GM19463 (cell line): ENCODE measurements around the gene KISS1R.
"Not testable (repeated sequence)": the region's sequence is repeated elsewhere in the genome, so short reads cannot be mapped to it uniquely, and the experiment has no call there.

Experiments used
- ATAC-seq: cut with Tn5 transposase; IDR thresholded peaks from one replicate; pipeline ENCODE4 v1.9.1; 2021; ENCODE audit warnings: mild to moderate bottlenecking, moderate library complexity; ENCODE audit not compliant: unreplicated experiment

The KISS1R gene

DNA sequence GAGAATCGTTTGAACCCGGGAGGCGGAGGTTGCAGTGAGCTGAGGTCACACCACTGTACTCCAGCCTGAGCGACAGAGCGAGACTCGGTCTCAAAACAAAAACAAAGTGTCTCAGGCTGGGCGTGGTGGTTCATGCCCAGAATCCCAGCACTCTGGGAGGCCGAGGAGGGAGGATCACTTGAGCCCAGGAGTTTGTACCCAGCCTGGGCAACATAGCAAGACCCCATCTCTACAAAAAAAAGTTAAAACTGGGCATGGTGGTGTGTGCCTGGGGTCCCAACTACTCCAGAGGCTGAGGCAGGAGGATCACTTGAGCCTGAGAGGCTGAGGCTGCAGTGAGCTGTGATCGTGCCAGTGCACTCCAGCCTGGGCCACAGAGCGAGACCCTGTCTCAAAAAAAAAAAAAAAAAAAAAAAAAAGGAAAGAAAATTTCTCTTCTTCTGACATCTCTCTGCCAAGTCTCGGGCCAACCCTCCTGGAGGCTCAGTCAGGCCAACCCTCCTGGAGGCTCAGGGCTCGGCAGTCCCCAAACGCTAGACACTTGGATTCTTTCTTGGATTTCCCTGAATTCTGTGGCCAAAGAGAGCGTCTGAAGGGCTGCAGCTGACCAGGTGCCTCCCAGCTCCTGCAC, 35.0 kb downstream of the KISS1R start:
- no peak for ATAC-seq

DNA sequence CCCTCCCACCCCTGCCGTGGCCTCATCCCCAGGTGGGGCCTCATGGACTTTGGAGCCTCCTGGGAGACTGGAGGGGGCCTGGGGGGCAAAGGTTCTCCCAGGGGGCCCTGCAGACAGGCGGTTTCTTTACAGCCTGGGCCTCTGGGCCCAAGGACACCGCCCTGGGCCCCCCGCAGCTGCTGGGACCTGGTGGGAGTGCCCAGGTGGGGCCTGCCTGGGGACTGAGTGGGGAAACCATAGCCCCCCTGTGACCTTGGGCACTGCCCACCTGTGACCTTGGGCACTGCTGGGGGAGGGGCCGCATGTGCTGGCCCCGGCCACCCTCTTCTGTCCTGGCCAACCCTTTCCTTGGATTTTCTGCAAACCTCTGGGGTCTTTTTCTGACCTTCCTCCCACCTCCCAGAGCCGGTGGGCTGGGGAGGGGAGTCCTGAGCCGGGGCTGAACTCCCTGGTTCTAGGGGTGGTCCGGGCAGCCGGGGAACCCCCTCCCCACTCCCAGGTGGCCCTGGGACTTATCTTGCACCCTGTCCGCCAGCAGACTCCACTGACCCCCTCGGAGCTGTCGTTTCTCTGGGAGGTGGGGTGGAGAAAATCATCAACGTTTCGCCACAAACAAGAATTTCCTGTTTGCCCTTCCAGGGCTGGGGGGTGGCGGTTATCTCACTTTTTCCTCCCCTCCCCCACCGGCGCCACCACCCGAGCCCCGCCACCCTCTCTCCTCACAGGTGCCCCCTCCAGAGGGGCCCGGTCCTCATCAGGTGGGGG, 35.7 kb downstream of the KISS1R start:
- ATAC-seq: no peak

DNA sequence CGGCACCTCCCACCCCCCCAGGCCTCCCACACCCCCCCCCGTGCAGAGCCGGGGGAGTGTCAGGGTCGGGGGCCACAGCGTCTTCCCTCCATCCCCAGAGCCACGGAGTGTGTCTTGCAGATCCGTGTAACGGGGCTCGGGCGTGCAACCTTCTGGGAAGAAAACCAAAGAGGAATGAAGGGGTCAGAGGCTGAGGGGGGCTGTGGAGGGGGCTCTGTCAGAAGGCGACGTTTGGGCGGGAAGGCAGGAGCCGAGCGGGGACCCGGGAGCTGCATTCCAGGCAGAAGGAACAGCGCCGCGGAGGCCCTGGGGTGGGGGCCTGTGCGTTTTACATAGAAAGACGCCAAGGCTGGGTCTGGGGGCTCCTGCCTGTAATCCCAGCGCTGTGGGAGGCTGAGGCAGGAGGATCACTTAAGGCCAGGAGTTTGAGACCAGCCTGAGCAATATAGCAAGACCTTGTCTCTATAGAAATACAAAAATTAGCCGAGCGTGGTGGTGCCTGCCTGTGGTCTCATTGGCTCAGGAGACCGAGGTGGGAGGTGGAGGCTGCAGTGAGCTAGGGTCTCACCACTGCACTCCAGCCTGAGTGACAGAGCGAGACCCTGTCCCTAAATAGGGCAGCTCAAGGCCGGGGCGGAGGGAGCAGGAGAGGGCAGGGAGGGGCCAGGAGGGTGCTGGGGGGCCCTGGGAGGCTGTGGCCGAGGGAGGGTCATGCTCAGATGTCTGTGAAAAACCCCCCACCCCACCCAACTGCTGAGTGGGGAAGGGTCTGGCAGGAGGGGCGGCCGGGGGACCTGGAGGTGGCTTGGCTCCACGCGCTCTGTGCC, 36.5 kb downstream of the KISS1R start:
- no peak for ATAC-seq

DNA sequence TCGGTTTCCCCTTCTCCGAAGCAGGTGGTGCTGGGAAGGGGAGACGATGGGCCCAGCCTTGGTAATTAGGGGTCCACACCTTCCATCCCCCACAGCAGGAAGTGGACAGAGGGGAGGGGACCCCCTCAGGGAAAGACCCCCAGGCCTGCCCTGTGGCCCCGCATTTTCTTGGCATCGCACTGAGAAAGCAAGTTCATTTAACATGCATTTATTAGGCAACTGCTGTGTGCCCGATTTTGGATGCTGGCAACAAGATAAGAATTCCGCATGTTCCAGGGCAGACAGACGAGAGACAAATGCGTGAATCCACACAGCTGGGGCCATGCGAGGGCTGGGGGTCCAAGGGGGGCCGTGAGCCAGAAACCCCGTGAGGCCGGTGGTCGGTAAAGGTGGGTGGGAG, 37.1 kb downstream of the KISS1R start:
- ATAC-seq: no peak

DNA sequence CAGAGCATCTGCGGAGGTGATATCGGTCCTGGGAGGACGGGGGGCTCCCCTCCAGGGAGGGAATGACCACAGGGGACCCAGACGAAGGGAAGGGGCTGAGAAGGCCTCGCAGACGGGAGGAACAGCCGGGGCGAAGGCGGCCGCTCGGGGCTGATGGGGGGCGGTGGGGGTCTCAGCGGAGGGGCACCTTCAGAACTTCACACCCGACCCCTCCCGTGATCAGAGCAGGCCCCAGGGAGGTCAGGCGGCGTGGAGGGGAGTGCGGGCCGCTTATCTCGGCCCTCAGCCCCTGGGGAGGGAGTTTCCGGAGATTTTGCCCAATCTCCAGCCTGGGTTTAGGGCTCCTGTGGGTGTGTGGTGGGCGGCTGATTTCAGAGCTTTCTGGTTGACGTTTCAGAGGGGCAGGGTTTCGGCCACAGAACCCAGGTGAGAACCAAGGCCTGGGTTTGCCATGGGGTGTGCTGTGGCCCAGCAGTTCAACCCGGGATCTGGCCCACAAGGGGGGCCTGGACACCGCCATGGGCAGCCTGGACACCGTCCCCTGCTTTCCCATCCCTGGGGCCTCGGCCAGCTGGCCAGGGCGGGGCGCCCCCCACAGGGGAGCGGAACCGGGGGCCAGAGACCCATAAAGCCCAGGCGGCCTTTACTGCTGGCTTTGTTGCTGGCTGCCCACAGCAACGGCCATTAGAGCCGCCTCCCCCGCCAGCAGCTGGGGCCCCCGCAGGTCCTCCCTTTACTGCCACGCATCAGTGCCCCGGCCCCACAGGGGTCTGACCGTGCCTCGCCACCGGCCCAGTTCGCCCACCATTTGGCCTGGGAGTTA, 37.8 kb downstream of the KISS1R start:
- ATAC-seq: no peak

DNA sequence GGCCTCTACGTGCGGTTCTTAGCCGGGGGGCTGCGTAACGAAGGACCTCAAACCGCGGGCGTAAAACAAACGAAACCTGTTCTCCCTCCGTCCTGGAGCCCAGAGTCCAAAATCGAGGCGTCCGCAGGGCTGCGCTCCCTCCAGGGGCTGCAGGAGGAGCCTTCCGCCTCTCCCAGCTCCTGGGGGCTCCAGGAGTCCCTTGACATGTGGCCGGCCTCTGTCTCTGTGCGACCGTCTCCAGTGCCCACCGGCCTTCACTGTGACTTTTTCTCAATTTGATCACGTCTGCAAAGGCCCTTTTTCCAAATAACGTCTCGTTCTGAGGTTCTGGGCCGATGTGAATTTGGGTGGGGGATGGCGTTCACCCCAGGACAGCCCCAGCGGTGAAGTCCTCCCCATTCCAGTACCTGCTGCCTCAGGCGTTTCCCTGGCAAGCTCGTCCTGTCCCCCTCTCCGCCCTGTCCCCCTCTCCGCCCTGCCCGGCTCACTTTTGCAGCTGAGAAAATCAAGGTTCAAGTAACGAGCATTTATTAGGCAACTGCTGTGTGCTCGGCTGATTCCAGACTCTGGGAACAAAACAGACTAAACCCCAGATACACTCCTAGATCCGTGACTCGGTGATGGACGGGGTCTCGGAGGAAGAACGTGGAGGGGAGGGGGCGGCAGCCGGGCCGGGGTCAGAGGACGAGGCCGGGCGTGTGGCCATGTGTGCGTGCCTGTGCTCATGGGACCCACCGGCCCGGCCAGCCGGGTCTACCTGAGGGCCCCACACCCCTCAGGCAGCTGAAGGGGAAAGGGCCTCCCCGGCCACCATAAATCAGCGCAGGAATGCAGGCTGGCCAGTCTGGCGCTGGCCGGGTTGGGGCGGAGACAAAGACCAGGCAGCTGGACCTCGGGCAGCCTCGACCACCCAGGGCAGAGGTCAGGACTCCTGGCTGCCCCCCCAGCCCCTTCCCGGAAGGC, 39.0 kb downstream of the KISS1R start:
- no peak for ATAC-seq

DNA sequence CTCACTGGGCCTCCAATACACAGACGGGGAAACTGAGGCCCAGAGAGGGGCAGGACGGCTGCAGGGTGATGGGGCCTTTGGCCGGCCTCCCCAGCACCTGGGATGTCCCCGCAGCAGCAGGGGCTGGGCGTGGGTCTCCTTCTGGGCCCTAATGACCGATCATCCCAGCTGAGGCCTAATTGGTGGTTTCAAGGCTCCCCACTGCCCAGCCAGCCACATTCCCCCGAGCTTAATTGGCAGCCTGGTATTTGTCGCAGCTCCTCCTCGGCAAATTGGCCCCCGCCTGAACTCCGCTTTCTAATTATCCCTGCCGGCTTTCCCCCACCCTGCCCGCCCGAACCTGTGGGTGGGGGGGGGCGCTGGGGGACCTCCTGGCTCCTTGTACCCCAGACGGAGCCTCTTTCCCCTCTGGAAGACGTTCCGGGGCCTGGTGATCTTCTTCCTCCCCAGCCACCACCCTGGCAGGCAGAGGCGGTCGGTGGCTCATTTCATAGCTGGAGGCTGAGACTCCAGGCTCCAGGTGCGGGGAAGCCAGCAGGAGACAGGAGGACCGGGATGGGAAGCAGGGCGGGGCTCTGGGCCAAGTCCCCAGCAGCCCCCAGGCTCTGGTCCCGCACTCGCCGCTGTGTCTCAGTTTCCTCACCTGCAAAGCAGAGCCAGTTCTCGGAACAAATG, 39.8 kb downstream of the KISS1R start:
- no peak for ATAC-seq

DNA sequence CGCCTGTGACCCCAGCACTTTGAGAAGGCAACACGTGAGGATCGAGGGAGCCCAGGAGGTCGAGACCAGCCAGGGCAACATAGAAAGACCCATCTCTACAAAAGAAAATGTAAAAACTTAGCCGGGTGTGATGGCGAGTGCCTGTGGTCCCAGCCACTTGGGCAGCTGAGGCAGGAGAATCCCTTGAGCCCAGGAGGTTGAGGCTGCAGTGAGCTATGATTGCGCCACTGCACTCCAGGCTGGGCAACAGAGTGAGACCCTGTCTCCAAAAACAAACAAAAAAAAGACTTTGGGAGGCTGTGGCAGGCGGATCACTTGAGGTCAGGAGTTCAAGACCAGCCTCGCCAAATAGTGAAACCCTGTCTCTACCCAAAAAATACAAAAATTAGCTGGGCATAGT, 40.4 kb downstream of the KISS1R start:
- ATAC-seq: not testable (repeated sequence)

DNA sequence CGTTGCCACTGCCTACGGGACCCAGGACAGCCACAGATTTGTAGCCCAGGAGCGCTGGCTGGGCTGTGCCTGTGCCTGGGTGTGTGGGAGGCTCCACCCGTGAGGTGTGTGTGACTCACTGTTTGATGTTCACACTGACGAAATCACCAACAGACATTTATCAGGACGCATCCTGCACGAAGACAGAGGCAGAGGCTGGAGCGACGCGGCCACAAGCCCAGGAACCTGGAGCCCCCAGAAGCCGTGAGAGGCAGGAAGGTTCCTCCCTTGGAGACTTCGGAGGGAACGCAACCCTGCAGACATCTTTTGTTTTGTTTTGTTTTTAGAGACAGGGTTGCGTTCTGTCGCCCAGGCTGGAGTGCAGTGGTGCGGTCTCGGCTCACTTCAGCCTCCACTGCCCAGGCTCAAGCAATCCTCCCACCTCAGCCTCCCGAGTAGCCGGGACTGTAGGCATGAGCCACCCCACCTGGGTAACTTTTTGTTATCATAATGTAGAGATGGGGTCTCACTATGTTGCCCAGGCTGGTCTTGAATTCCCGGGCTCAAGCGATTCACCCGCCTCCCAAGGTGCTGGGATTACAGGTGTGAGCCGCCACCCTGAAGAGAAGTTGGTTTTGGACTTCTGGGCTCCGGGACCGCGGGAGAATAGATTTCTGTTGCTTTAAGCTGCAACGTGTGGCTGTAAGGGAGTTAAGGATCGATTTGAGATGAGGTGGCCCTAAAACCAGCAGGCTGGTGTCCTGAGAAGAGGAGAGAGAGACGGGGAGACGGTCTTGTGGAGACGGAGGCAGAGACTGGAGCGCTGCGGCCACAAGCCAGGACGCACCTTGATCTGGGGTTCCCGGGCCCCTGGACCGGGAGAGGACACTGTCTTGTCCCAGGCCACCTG, 42.1 kb downstream of the KISS1R start:
- ATAC-seq: no peak

DNA sequence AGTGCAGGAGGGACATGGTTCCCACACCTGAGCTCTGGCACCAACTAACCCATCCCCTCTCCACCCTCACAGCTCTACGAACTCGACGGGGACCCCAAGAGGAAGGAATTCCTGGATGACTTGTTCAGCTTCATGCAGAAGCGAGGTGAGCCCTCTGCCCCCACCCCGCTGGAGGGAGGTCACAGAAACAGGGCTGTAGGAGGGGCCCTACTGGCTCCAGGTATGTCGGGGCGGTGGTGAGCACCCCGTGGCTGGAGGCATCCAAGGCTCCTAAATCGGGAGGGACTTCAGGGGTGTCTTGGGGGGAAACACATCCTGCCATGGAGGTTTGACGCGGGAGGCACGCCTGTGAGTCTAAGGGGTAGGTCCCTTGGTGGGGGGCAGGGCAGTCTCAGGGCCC, 42.9 kb downstream of the KISS1R start:
- ATAC-seq: no peak

DNA sequence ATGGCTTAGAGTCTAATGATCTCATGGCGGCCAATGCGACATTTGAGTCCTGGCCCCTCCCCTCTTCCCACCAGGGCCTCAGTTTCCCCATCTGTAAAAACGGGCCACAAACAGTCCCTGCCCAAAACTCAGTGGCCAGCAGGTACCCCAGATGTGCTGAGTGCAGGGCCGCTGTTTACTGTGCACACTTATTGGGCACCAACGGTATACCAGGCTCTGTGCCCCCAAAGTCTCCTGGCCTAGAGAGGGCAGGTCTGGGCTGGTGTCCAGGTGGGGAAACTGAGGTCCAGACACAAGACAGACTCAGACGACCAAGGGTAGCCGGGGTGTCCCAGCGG, 43.4 kb downstream of the KISS1R start:
- ATAC-seq: no peak

DNA sequence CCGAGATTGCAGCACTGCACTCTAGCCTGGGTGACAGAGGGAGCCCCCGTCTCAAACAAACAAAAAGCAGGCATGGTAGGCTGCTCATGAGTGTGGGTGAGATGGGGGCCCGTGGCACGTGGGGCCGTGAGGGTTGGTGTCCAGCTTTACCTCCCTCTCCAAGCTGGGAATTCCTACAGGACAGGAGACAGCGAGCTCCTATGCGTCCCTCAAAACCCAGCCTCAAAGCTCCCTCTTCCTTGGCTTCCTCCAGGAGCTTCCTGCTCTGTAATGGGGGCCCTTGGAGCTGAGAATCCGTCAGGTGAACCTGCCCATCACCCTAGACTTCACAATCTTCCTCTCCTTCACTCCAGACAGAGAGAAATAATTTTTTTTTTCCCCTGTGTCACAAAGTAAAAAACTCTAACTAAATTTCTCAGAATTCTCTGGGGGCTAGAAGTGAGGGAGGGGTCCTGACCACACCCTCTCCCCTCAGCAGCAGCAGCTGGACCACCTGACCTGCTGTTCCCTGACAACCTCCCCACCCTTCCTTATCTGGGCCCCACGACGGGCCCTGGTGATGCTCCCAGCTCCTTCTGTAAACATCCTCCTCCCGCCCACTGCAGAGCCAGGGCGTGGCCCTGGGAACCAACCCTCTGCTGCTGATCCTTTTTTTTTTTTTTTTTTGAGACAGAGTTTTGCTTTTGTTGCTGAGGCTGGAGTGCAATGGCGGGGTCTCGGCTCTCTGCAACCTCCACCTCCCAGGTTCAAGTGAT, 44.9 kb downstream of the KISS1R start:
- ATAC-seq: no peak

DNA sequence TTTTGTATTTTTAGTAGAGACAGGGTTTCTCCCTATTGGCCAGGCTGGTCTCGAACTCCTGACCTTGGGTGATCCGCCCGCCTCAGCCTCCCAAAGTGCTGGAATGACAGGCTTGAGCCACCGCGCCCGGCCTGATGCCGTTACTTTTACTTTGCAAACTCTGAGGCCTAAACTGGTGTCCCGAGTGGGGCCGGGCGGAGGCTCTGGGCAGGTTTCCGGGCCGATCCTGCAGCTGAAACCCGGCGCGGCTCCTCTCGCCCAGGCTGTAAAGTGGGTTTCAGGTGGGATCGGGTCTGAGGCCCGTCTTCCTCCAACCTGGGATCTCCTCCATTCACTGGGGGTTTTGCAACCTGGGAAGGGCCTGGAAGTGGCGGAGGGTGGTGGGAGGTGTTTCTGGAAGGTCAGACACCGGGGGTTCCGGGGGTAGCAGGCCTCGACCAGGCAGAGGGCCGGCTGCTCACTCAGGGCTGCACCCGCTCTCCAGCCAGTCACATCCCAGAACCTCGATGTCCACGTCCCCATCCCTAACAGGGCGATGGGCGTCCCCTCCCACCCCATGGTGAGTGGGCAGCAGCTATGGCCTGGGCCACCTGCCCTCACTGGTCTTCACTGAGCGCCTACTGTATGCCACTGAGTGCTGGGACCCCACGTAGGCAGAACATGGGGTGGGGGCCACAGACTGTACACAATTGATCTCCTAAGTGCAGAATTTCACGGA, 45.7 kb downstream of the KISS1R start:
- ATAC-seq: no peak

DNA sequence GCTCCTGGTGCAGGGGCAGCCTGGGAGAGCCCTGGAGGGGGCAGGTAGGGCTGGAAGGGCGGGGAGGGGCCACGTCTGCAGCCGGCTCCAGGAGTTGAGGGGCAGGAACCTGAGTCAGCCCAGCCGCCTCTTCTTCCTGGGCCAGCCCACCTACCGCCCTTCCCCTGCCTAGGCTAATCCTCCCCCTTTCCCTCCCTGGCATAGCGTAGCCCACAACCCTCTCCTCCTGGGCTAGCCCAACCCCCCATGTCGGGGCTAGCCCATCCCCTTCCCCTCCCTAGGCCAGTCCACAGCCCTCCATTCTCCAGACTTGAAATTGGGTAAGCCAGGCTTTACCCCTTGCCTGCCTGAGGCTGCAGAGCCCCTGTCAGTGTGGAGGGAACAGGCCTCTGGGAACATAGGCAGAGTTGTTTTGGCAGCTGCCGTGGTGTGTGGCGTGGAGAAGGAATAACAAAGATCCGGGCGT, 46.4 kb downstream of the KISS1R start:
- no peak for ATAC-seq

DNA sequence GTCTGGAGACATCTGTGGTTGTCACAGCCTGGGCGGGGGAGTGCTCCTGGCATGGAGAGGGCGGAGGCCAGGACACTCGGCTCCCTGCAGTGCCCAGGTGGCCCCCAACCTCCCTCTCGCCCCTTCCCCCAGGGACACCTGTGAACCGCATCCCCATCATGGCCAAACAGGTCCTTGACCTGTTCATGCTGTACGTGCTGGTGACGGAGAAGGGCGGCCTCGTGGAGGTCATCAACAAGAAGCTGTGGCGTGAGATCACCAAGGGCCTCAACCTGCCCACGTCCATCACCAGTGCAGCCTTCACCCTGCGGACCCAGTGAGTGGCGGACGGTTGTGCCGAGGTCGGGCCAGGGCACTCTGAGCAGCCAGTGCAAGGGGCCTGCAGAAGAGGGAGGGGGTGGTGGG, 47.0 kb downstream of the KISS1R start:
- no peak for ATAC-seq

DNA sequence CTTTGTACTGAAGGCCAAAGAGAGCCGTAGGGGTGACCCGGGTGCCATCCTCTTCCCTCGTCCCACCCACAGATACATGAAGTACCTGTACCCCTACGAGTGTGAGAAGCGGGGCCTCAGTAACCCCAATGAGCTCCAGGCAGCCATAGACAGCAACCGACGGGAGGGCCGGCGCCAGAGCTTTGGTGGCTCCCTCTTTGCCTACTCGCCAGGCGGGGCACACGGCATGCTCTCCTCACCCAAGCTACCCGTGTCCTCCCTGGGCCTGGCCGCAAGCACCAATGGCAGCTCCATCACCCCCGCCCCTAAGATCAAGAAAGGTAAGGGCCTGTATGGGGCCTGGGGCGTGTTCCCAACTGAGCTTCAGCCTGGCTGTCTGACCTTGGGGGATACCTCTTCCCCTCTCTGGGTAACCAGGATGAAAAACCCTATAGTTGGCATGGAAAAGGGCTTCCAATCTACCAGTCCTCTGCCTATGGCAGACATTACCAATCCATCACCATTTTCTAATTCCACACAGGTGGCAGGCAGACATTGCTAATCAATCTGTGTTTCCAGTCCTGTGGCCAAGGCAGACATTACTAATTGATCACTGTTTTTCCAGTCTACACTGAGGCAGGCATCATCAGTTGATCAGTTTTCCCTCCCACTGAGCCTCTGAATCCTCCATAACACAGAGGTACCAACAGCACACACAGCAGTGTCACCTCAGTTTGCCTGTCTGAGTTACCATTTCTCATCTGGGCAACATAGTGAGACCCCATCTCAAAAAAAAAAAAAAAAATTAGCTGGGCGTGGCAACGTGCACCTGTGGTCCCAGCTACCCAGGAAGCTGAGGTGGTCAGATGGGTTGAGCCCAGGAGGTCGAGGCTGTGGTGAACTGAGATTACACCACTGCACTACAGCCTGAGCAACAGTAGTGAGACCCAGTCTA, 47.9 kb downstream of the KISS1R start:
- ATAC-seq: no peak
